Measurements from ENCODE around the gene PPP1R1C. TPM values are rescaled to one million over a fixed set of nuclear protein-coding genes. Genes with fewer than 3 reads are reported as not detected.

PPP1R1C gene
- polyA plus RNA-seq, 1 donor from 2014 or later, result not detected

DNA sequence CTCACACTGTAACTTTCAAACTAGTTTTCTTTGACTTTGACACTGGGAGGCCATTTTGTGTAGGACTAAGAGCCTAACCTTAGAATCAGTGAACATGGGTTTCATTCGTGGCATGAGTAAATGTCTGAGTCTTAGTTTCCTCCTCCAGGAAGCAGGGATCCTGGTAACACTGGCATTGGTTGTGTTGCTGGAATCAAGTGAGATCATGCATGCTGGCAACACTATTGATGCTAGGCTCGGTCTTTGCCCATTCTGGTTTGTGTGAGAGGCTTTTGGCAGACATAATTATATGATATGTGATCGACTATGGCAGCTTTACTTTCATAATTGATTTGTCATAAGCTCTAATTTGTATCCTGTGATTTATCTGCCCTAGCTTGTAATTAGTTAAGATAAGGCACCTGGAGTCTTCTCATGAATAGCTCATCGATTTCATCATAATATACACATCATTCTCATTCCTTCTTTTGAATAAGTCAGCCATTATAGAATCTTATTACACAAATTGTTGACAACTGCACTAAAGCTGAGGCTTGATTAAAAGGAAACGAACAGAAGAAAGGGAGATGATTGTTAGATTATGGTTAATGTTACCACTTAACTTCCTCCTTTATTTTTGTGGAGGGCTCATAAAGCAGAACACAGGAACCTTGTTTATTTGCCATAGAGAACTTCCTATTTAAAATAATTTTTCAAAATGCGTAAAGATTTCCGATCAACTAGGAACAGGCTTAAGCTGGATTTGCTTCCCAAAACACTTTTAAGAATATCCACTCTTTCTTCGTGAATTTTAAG is 12.6 kb downstream of the PPP1R1C start:
- no peaks in the 10 kb centered on the region for H3K36me3 ChIP-seq (ENCODE audit: insufficient read depth, low read length)

DNA sequence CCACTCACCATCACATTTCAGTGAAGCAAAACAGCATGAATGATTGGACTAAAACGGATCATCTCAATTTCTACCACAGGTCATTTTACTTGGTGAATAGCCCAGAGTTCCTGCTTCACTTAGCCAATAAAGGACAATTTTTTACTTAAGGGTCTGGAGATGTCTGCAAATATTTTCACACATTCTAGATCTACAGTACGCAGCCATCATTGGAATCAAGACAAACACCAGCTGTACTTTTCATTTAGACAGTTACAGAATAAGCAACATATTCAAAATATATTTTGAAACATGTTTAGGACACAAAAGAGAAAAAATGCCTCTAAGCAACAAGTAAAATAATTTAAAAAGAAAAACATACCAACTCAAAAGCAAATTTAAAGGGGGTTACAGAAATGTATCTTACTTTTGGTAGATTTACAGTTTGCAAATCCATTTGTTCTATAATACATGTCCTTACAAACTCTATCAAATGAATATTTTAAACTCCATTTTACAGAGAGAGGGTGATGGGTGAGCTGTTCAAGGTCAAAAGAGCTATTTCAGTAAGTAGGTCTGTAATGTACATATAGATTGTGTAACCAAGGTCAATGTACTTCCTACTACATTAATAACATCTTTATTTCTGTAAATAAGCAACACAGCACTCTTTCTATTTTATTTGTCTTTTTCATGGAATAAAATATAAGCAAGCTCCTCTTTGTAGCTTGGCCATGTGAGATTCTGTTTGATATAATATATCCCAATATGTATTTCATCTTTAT is 13.4 kb downstream of the PPP1R1C start:
- Histone ChIP-seq H3K27me3 (ENCODE audit: insufficient read depth, low read depth, low read length) (no peaks in the 10 kb centered on the region), H3K4me2 (ENCODE audit: low read length) (no peak overlapping the region), H3K9me2 (ENCODE audit: insufficient read depth, low read length) (no peaks in the 10 kb centered on the region), H3K9me3 (ENCODE audit: low read length) (no peaks in the 10 kb centered on the region), H3K9ac (ENCODE audit: low read length) (no peak overlapping the region), H3F3A (ENCODE audit: insufficient read depth, low read length, poor library complexity, severe bottlenecking) (no peaks in the 10 kb centered on the region), H3K27ac (ENCODE audit: low read length) (no peak overlapping the region), H3K36me3 (ENCODE audit: insufficient read depth, low read length) (no peaks in the 10 kb centered on the region), H3K79me2 (replicated peaks; ENCODE audit: insufficient read depth, low read length) (no peaks in the 10 kb centered on the region), H2AFZ (ENCODE audit: low read depth, low read length) (no peak overlapping the region), H4K20me1 (ENCODE audit: insufficient read depth) (no peaks in the 10 kb centered on the region), H3K4me3 (ENCODE audit: low read length) (no peak overlapping the region)
- TF ChIP-seq EZH2 (IDR thresholded peaks at IDR 0.05; ENCODE audit: borderline replicate concordance, insufficient read depth, low read length, poor library complexity, severe bottlenecking) (no peak), CTCF (IDR thresholded peaks at IDR 0.05; ENCODE audit: poor library complexity, severe bottlenecking) (no peak), TAF1 (IDR thresholded peaks at IDR 0.05; ENCODE audit: low read depth) (no peak), SMC3 (conservative IDR thresholded peaks at IDR 0.05; ENCODE audit: poor library complexity) (no peak), RAD21 (conservative IDR thresholded peaks at IDR 0.05) (no peak), EP300 (conservative IDR thresholded peaks at IDR 0.05; ENCODE audit: poor library complexity, severe bottlenecking) (no peak), POLR2AphosphoS5 (IDR thresholded peaks at IDR 0.05) (no peak), MXI1 (conservative IDR thresholded peaks at IDR 0.05; ENCODE audit: poor library complexity, severe bottlenecking) (no peak)

More for the DNA sequence above, 12.6 kb downstream of the PPP1R1C start:
- H3K9me3 ChIP-seq (ENCODE audit: low read length), result no peaks in the 10 kb centered on the region
- no peaks in the 10 kb centered on the region for H3F3A ChIP-seq (ENCODE audit: insufficient read depth, low read length, poor library complexity, severe bottlenecking)
- H3K9me2 ChIP-seq (ENCODE audit: insufficient read depth, low read length), result no peaks in the 10 kb centered on the region
- no peaks in the 10 kb centered on the region for H3K27me3 ChIP-seq (ENCODE audit: insufficient read depth, low read depth, low read length)
- no peaks in the 10 kb centered on the region for H3K79me2 ChIP-seq (replicated peaks; ENCODE audit: insufficient read depth, low read length)
- no peak overlapping the region for H3K4me2 ChIP-seq (ENCODE audit: low read length)
- no peak overlapping the region for H3K4me3 ChIP-seq (ENCODE audit: low read length)
- H3K9ac ChIP-seq (ENCODE audit: low read length), result no peak overlapping the region
- H3K27ac ChIP-seq (ENCODE audit: low read length), result no peak overlapping the region
- no peaks in the 10 kb centered on the region for H4K20me1 ChIP-seq (ENCODE audit: insufficient read depth)
- H2AFZ ChIP-seq (ENCODE audit: low read depth, low read length), result no peak overlapping the region
- TF ChIP-seq RAD21 (conservative IDR thresholded peaks at IDR 0.05), result no peak
- TF ChIP-seq, protein P1, sequence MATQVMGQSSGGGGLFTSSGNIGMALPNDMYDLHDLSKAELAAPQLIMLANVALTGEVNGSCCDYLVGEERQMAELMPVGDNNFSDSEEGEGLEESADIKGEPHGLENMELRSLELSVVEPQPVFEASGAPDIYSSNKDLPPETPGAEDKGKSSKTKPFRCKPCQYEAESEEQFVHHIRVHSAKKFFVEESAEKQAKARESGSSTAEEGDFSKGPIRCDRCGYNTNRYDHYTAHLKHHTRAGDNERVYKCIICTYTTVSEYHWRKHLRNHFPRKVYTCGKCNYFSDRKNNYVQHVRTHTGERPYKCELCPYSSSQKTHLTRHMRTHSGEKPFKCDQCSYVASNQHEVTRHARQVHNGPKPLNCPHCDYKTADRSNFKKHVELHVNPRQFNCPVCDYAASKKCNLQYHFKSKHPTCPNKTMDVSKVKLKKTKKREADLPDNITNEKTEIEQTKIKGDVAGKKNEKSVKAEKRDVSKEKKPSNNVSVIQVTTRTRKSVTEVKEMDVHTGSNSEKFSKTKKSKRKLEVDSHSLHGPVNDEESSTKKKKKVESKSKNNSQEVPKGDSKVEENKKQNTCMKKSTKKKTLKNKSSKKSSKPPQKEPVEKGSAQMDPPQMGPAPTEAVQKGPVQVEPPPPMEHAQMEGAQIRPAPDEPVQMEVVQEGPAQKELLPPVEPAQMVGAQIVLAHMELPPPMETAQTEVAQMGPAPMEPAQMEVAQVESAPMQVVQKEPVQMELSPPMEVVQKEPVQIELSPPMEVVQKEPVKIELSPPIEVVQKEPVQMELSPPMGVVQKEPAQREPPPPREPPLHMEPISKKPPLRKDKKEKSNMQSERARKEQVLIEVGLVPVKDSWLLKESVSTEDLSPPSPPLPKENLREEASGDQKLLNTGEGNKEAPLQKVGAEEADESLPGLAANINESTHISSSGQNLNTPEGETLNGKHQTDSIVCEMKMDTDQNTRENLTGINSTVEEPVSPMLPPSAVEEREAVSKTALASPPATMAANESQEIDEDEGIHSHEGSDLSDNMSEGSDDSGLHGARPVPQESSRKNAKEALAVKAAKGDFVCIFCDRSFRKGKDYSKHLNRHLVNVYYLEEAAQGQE (IDR thresholded peaks at IDR 0.05; ENCODE audit: borderline replicate concordance), result no peak
- no peak for TF ChIP-seq POLR2AphosphoS5 (IDR thresholded peaks at IDR 0.05)
- TF ChIP-seq MXI1 (conservative IDR thresholded peaks at IDR 0.05; ENCODE audit: poor library complexity, severe bottlenecking), result no peak
- no peak for TF ChIP-seq CTCF (IDR thresholded peaks at IDR 0.05; ENCODE audit: poor library complexity, severe bottlenecking)
- no peak for TF ChIP-seq TAF1 (IDR thresholded peaks at IDR 0.05; ENCODE audit: low read depth)
- no peak for TF ChIP-seq SMC3 (conservative IDR thresholded peaks at IDR 0.05; ENCODE audit: poor library complexity)
- no peak for TF ChIP-seq EP300 (conservative IDR thresholded peaks at IDR 0.05; ENCODE audit: poor library complexity, severe bottlenecking)

All from neural cell (in vitro differentiated cells).